AG08396 (cell line): ENCODE measurements around the gene DHRS1.
"Not testable (repeated sequence)": the region's sequence is repeated elsewhere in the genome, so short reads cannot be mapped to it uniquely, and the experiment has no call there.

Experiments used
- DNase-seq: peaks from one replicate; pipeline ENCODE4 v3.0.0; 2012; ENCODE audit warnings: low spot score, mixed read lengths

Gene DHRS1

GRCh38 chr14:24246765-24247212 is 52.8 kb downstream of the DHRS1 start:
- no peak for DNase-seq

DNA sequence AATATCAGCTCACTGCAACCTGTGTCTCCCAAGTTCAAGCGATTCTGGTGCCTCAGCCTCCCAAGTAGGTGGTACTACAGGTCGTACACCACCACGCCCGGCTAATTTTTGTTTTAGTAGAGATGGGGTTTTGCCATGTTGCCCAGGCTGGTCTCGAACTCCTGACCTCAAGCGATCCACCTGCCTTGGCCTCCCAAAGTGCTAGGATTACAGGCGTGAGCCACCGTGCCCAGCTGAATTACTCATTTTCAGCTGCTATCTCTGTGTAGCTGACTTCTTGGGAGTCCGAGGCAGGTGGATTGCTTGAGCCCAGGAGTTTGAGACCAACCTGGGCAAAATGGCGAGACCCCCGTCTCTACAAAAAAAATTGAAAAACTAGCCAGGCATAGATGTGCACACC is 54.2 kb downstream of the DHRS1 start:
- not testable (repeated sequence) for DNase-seq

DNA sequence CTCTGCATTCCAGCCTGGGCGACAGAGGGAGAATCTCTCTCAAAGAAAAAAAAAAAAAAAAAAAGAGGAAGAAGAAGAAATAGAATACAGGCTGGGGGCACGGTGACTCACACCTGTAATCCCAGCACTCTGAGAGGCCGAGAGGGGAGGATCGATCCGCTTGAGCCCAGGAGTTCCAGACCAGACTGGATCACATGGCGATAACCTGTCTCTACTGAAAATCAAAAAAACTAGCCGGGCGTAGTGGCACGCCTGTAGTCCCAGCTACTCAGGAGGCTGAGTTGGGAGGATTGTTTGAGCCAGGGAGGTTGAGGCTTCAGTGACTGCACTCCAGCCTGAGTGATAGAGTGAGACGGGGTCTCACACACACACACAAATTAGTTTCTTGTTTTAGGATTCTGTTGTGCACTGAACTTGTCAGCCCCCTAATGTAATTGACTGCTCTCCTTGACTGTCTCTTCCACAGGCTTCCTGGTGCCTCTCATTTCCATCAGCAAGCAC is 56.2 kb downstream of the DHRS1 start:
- DNase-seq: no peak

GRCh38 chr14:24241829-24242443 is 57.6 kb downstream of the DHRS1 start:
- peak; percentile 94 for DNase-seq
